ENCODE data around the gene GLG1.

DNA sequence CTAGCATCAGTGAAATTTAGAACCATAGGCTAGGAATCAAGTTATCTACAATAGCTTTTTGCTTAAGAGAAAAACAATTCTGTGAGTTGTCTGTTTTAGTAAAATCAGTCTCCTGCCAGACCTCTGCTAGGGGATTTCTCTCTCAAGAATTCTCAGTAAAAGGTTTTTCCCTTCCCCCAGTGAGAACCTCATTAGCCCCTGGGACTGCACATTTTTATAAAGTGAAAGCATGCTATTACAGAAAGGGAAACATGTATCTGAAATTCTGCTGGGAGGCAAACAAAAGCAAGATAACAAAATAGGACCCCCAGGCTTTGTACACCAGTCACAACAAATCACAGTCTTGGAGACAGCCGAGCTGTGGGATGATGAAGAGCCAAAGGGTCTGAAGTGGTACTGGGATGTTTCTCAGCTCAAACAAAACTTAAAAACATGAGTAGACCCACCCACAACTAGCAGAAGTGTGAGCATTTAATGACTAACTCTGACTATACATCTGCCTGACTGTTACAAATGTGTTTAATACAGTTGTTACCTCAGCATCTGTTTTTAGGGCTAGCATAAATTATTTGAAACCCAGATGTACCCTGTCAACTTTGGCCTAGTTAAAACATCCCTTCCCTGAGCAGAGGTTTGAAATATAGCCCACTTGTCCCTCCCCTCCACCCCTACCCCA lies 20.0 kb upstream of the GLG1 start:
- TF ChIP-seq CTCF (IDR thresholded peaks at IDR 0.05) (no peak), POLR2AphosphoS5 (IDR thresholded peaks at IDR 0.05) (no peak), POLR2A (IDR thresholded peaks at IDR 0.05) (no peak)

Data from breast epithelium (tissue), 3 donors.